ENCODE results near the gene NDUFC2. TPM values are rescaled to one million over a fixed set of nuclear protein-coding genes. Genes with fewer than 3 reads are reported as not detected.
"Not testable (repeated sequence)": the region's sequence is repeated elsewhere in the genome, so short reads cannot be mapped to it uniquely, and the experiment has no call there.

The NDUFC2 gene
- total and polyA plus RNA-seq, 7 donors = 55.9 to 246 (median 109) TPM

DNA sequence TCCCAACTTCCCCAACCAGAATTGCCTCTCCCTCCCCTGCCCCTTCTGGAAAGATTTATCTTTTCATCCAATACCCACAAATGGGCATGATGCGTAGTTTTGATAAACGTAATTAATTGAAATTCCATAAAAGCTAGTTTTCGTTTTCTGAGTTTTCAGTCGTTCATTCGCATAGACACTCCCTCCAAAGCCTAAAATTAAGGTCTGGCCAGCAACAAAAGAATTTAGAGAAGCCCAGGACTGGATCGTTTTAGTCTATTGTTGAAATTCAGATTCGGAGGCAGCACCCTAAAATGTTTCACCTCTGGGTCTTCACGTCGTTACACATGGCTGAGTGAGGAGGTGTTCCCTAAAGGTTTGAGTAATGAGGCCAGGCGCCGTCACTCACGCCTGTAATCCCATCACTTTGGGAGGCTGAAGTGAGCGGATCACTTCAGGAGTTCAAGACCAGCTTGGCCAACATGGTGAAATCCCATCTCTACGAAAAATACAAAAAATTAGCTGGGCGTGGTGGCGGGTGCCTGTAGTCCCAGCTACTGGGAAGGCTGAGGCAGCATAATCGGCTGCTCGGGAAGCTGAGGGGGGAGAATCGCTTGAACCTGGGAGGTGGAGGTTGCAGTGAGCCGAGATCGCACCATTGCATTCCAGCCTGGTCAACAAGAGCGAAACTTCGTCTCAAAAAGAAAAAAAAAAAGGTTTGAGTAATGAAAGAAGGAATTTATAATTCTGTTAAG lies 589 bp upstream of the NDUFC2 start:
- Histone ChIP-seq H3K4me3 (peak overlapping the region; percentile 80 to 97 (median 88)), H3K36me3 (no peaks in the 10 kb centered on the region), H3K9me3 (no peaks in the 10 kb centered on the region), H3K27me3 (no peaks in the 10 kb centered on the region), H3K4me1 (peaks cover 0 to 36% (median 35%) of the 10 kb centered on the region in 4 donors), H3K27ac (peak overlapping the region; percentile 81 to 91 (median 88))
- intact Hi-C loops (cut with DNase I) = no loop called here
- TF ChIP-seq POLR2AphosphoS5 (IDR thresholded peaks at IDR 0.05) (no peak), EP300 (IDR thresholded peaks at IDR 0.05) (no peak), POLR2A (IDR thresholded peaks at IDR 0.05) (no peak)
- TF ChIP-seq, protein P1, sequence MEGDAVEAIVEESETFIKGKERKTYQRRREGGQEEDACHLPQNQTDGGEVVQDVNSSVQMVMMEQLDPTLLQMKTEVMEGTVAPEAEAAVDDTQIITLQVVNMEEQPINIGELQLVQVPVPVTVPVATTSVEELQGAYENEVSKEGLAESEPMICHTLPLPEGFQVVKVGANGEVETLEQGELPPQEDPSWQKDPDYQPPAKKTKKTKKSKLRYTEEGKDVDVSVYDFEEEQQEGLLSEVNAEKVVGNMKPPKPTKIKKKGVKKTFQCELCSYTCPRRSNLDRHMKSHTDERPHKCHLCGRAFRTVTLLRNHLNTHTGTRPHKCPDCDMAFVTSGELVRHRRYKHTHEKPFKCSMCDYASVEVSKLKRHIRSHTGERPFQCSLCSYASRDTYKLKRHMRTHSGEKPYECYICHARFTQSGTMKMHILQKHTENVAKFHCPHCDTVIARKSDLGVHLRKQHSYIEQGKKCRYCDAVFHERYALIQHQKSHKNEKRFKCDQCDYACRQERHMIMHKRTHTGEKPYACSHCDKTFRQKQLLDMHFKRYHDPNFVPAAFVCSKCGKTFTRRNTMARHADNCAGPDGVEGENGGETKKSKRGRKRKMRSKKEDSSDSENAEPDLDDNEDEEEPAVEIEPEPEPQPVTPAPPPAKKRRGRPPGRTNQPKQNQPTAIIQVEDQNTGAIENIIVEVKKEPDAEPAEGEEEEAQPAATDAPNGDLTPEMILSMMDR (IDR thresholded peaks at IDR 0.05) = no peak
- no peak for DNase-seq
- 56 to 70% methylated on average over 23 of the region's 23 CpGs for WGBS, 2 donors

- intact Hi-C loops (cut with DNase I) = loop anchor here (5.0 kb wide), 1 partner anchor 59 kb away; the partner anchor contains the start of gene ALG8
Observed at GRCh38 chr11:78078218-78079167, 1.2 kb downstream of the NDUFC2 start.

DNA sequence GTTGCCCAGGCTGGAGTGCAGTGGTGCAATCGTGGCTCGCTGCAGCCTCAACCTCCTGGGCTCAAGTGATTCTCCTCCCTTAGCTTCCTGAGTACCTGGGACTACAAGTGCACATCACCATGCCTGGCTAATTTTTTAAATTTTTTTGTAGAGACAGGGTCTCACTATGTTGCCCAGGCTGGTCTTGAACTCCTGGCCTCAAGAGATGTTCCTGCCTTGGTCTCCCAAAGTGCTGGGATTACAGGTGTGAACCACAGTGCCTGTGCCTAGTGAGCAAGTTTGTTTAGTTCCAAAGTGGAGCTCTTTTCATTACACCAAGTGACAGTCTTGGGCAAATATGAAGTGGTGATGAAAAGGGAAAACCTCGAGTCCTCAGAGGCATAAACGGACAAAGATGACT lies 2.1 kb downstream of the NDUFC2 start:
- H3K36me3 ChIP-seq, H3K4me3 ChIP-seq, H3K27me3 ChIP-seq, H3K27ac ChIP-seq, DNase-seq, H3K9me3 ChIP-seq: not testable (repeated sequence)
- intact Hi-C loops (cut with DNase I) = loop anchor here (5.0 kb wide), 1 partner anchor 60 kb away; the partner anchor contains the start of gene ALG8
- peaks cover 0 to 44% (median 38%) of the 10 kb centered on the region in 4 donors for H3K4me1 ChIP-seq
- 81 to 85% methylated on average over 4 of the region's 4 CpGs for WGBS, 2 donors

More at GRCh38 chr11:78078218-78079167, 1.2 kb downstream of the NDUFC2 start:
- DNase-seq = no peak
- Histone ChIP-seq H3K9me3 (no peaks in the 10 kb centered on the region), H3K36me3 (no peaks in the 10 kb centered on the region), H3K4me3 (peak overlapping the region; percentile 80 to 97 (median 88)), H3K27me3 (no peaks in the 10 kb centered on the region), H3K27ac (peak overlapping the region; percentile 81 to 91 (median 88)), H3K4me1 (peaks cover 0 to 44% (median 38%) of the 10 kb centered on the region in 4 donors)
- WGBS, 2 donors = 10 to 26% methylated on average over 21 of the region's 21 CpGs
- TF ChIP-seq, protein P1 (IDR thresholded peaks at IDR 0.05) = no peak
- TF ChIP-seq POLR2A (IDR thresholded peaks at IDR 0.05) (no peak), POLR2AphosphoS5 (IDR thresholded peaks at IDR 0.05) (no peak), EP300 (IDR thresholded peaks at IDR 0.05) (no peak)

DNA sequence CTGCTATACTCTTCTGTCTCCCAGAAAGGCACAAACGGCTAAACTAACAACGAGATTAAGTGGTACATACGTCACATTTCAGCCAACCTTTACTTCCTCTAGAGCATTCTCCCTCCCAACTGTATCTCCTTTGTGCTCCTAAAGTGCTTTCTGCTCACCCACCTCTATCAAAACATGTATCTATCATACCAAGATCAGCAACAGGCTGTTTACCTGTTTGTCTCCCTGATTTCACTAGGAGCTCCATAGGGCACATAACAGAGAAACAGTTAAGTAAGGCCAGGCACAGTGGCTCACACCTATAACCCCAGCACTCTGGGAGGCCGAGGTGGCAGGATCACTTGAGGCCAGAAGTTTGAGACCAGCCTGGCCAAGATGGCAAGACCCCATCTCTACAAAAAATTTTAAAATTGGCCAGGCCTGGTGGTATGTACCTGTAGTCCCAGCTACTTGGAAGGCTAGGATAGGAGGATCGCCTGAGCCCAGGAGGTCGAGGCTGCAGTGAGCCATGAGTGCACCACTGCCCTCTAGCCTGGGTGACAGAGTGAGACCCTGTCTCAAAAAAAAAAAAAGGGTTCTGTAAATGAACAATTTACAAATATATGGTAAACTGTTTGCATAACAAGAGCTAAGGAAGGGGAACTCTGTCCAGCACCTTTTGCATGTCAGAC lies 2.8 kb downstream of the NDUFC2 start:
- WGBS, 2 donors = 78 to 90% methylated on average over 6 of the region's 6 CpGs
- H3K27ac ChIP-seq = no peak overlapping the region
- H3K4me1 ChIP-seq = peaks cover 0 to 44% (median 38%) of the 10 kb centered on the region in 4 donors
- no peaks in the 10 kb centered on the region for H3K27me3 ChIP-seq
- no peaks in the 10 kb centered on the region for H3K9me3 ChIP-seq
- H3K4me3 ChIP-seq = no peak overlapping the region
- intact Hi-C loops (cut with DNase I) = loop anchor here (5.0 kb wide), 1 partner anchor 60 kb away; the partner anchor contains the start of gene ALG8
- DNase-seq = no peak
- peaks cover 0 to 9% (median 2%) of the 10 kb centered on the region in 4 donors for H3K36me3 ChIP-seq
- TF ChIP-seq POLR2AphosphoS5 (IDR thresholded peaks at IDR 0.05) (no peak), POLR2A (IDR thresholded peaks at IDR 0.05) (no peak), EP300 (IDR thresholded peaks at IDR 0.05) (no peak)
- TF ChIP-seq, protein P1 (IDR thresholded peaks at IDR 0.05) = no peak

All from sigmoid colon (tissue), 7 donors.